DMS153 treated with DMSO at 0.1 percent for 48 hours (cell line): ENCODE results near the gene CYTL1.
A peak's percentile ranks its signal among the peaks of the same experiment; 100 is the strongest.
"Not testable (repeated sequence)": the region's sequence is repeated elsewhere in the genome, so short reads cannot be mapped to it uniquely, and the experiment has no call there.

Experiments
- DNase-seq: peaks from one replicate; lab custom pipeline; 2025; ENCODE audit not compliant: unreplicated experiment; lab: John Stamatoyannopoulos, UW

Gene CYTL1, protein sequence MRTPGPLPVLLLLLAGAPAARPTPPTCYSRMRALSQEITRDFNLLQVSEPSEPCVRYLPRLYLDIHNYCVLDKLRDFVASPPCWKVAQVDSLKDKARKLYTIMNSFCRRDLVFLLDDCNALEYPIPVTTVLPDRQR

DNA sequence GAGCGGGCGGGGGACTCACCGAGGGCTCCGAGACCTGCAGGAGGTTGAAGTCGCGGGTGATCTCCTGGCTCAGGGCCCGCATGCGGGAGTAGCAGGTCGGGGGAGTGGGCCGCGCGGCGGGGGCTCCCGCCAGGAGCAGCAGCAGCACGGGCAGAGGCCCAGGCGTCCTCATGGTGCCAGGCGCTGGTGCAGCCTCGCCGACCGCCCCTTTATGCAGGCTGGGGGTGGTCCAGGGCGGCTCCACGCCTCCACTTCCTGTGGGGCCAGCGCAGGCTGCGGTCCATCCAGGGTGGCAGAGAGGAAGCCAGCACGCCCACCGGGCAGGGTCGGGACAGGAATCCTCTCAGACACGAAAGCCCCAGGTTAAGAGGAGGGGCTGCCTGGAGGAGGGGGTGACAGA is at the start of gene CYTL1:
TSS of gene CYTL1 (minus strand) at position 185 of the 400 bp plus-strand sequence. CDS start at position 172, 13 bp downstream.
- no peak for DNase-seq

DNA sequence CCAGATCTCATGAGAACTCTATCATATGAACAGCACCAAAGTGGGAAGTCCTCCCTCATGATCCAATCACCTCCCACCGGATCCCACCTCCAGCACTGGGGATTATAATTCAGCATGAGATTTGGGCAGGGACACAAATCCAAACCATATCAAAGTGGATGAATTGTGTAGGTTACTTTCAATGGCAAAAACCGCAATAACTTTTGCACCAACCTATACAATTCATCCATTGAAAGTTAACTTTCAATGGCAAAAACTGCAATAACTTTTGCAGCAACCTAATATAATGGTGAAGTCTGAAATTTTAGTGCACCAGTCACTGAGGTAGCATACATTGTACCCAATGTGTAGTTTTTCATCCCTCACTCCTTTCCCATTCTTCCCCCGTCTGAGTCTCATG is 48.6 kb upstream of the CYTL1 start:
- no peak for DNase-seq

DNA sequence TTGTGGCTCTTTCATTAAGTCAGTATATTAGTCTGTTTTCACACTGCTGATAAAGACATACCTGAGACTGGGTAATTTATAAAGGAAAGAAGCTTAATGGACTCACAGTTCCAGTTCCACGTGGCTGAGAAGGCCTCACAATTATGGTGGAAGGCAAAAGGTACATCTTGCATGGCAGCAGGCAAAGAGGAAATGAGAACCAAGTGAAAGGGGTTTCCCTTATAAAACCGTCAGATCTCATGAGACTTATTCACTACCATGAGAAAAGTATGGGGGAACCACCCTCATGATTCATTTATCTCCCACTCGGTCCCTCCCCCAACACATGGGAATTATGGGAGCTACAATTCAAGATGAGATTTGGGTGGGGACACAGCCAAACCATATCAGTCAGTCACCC is 47.7 kb upstream of the CYTL1 start:
- DNase-seq = not testable (repeated sequence)

- no peak for DNase-seq
Observed at GRCh38 chr4:5066101-5066500, 46.8 kb upstream of the CYTL1 start.

- DNase-seq = no peak
Observed at GRCh38 chr4:5055411-5055810, 36.2 kb upstream of the CYTL1 start.

- no peak for DNase-seq
Observed at GRCh38 chr4:5054532-5054931, 35.3 kb upstream of the CYTL1 start.

DNA sequence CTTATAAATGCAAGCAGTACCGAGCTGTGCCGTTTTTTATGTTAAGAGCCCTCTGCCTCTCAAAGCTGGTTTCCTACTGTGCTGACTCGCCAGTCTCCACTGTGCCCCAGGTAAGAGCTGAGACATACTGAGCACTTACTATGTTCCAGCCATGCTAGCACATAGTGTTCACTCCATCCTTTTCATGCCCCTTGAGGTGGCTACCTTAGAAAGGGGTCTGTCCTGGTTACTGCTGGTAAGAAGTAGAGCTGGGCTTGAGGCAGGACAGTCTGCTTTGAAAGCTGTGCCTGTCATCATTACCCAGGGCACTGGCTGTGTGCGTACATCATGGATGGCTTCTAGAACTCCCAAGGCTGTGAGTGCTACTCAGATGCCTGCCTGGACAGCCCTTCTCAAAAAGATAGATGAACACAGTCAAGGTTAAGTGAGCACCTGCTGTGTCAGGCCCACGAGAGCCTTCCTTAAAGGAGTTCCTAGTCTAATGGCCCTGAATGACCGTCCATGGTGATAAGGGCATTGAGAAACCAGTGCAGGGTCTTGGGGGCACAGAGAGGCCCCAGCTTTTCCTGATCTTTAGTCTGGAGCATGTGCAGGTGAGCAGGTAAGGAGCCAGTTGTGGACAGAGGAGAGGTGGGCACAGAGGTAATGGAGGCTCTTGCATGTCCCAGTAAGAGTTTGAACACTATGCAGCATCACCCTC is 33.6 kb upstream of the CYTL1 start:
- no peak for DNase-seq

- DNase-seq = no peak
Observed at GRCh38 chr4:5052204-5052702, 33.0 kb upstream of the CYTL1 start.

DNA sequence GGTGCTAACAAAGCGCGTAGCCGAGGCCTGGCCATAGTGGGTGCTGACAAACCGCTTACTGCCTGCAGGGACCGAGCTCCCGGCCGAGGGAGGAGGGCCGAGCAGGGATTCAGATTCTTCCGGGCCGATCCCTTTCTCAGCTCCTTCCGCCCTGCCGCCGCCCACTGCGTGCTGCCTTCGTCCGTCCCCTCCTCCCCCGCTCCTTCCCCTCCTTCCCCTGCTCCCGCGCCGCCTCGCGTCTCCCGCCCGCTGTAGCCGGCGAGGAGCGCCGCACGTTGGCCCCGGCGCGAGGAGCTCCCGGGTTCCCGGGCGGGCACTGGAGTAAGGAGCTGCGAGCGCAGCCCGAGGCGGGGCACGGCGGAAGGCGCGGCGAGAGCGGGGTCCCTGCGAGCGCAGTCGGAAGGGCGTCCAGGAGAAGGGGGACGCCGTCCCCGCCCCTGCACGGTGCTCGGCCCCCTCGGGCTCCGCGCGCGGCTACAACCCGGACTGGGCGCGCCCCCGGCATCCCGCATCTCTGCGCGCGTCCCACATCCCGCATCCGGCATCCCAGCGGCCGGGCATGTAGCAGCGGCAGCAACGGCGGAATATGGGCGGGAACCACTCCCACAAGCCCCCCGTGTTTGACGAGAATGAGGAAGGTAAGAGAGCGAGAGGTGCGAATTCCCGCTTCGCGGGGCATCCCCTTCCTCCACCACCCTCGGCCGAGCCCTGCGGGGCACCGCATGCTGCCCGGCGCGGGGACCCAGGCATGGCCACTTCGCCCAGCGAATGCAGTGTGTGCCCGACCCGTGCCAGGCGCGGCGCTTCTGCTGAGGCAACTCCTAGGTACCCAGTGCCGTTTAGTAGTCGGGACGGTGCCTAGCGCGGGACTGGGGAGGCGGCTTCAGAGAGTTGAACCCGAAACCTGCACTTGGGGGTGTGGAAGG is 32.3 kb upstream of the CYTL1 start, which contains the start of gene STK32B:
TSS of gene STK32B (plus strand) at position 203 of the 926 bp plus-strand sequence.
- peak; percentile 2 for DNase-seq

- DNase-seq = peak; percentile 43
Observed at GRCh38 chr4:5050520-5051277, 31.4 kb upstream of the CYTL1 start.

GRCh38 chr4:5048721-5049120 is 29.5 kb upstream of the CYTL1 start:
- no peak for DNase-seq

DNA sequence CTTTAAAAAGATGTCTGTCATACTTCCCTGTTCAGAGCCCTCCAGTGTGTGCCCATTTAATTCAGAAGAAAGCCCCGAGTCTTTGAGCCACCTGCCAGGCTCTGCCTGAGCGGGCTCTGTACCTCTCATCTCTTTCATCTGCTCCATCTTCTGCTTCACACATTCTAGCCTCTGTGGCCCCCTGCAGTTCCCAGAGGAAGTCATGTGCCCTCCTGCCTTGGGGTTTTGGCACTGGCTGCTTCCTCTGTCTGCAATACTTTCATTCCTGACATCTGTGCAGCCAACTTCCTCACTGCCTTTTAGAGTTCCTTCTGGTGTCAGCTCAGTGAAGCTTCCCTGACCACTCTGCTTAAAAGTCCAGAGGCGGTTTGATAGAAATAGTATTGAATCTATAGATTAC is 25.8 kb upstream of the CYTL1 start:
- DNase-seq = no peak

DNA sequence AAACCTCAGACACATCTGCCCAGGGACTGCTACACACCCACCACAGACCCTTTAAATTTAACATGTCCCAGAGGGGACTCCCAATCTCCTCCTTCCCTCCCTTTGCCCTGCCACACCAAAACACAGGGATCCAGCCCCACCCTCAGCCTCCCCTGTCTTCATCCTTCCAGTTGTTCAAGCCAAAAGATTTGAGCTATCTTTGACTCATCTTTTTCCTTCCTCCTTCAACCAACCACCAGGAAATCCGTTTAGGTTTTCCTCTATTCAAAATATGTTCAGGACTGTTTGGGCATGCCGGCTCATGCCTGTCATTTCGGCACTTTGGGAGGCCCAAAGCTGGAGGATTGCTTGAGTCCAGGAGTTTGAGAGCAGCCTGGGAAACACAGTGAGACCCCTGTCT is 25.1 kb upstream of the CYTL1 start:
- no peak for DNase-seq

GRCh38 chr4:5043579-5043978 is 24.3 kb upstream of the CYTL1 start:
- no peak for DNase-seq

DNA sequence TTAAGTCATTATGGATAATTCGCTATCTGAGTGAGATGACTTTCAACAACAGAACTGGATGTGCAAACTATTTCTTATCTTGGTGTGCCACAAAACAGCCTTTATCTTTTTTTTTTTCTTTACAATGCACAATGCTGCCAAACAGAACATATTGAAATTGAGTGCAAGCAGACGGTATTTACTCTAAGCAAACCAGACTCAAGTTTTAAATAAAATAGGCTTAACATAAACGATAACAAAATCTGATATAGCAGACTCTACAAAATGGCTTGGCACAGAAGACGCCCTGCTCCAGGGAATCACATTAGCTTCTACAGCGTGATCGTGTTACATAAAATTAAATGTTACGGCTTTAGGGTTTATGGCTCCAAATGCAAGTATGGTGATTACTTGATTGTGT is 22.4 kb upstream of the CYTL1 start:
- no peak for DNase-seq

DNA sequence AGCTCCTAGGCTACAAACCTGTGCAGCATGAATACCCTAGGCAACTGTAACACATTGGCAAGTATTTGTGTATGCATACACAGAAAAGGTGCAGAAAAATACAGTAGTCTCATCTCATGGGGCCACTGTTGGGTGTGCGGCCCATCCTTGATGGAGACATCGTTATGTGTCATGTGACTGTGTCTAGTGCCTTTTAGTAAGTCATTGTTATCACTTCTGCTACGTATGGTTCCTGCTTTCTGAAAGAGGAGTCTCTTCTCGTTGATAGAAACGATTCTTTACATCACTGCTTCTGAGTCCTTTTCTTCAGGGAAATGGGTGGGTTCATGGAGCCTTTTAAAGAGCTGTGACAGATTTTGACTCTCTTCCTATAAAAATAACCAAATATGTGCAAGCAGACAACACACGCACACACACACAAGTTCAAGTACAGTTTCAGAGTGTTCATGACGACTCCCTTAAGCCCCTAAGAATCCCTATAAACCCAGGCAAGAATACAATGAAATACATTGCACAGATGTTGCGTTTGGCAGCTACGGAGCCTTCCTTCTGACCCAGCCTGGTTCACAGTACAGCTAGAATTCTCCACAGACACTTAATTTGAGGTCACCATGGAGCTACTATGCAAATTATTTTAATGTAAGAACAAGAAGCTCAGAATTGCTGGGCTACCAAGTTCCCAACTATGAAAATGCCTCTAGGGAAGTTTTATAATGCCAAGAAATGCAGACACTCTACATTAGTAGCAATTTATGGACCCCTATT is 21.8 kb upstream of the CYTL1 start:
- no peak for DNase-seq

DNA sequence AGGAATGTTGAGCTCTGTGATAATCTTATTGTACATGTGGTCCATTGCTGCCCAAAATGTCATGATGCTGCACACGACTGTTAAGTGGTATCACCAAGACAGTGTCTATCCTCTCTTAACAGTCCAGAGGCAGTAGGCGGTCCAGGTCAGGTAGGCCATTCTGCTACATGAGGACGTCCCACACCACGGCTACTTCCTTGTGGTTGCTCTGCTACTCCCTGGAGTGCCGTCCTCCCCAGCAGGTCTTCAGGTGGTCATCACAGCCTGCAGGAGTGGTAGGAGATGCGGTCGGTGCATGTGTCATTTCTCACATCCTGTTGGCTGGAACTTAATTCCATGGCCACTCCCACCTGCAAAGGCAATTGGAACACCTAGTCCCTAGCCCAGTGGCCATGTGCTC is 20.5 kb upstream of the CYTL1 start:
- no peak for DNase-seq

- no peak for DNase-seq
Observed at GRCh38 chr4:5037553-5038551, 18.6 kb upstream of the CYTL1 start.

GRCh38 chr4:5036239-5036638 is 17.0 kb upstream of the CYTL1 start:
- no peak for DNase-seq
